BLaER1 treated with 17β-estradiol and CSF1 and Interleukin-3, amounts not matched to agents 10 nM and 100 nM (cell line): ENCODE measurements around the gene ARMC3.

Experiments used
- H3K27ac ChIP-seq, 11 experiments: shearing (Covaris generic); formaldehyde crosslinking; 2 replicates each; pipeline ENCODE4 v1.8.1; 2022
- H3K27me3 ChIP-seq, 11 experiments: shearing (Covaris generic); formaldehyde crosslinking; 2 replicates each; pipeline ENCODE4 v1.8.1; 2022
- H3K36me3 ChIP-seq, 11 experiments: shearing (Covaris generic); formaldehyde crosslinking; 2 replicates each; pipeline ENCODE4 v1.8.1; 2022
- H3K4me1 ChIP-seq, 10 experiments: shearing (Covaris generic); formaldehyde crosslinking; 2 replicates each; pipeline ENCODE4 v1.8.1; 2022
- H3K4me2 ChIP-seq, 11 experiments: shearing (Covaris generic); formaldehyde crosslinking; 2 replicates each; pipeline ENCODE4 v1.8.1; 2022
- H3K4me3 ChIP-seq, 10 experiments: shearing (Covaris generic); formaldehyde crosslinking; 2 replicates each; pipeline ENCODE4 v1.8.1; 2022
- H3K9ac ChIP-seq, 11 experiments: shearing (Covaris generic); formaldehyde crosslinking; 2 replicates each; pipeline ENCODE4 v1.8.1; 2022
- H3K9me3 ChIP-seq, 11 experiments: shearing (Covaris generic); formaldehyde crosslinking; replicated peaks in 1 of 11; 2 replicates each; pipeline ENCODE4 v1.8.1; 2022
- H4K20me1 ChIP-seq, 11 experiments: shearing (Covaris generic); formaldehyde crosslinking; 2 replicates each; pipeline ENCODE4 v1.8.1; 2022
- Cebpa-rat ChIP-seq, 11 experiments: shearing (Covaris generic); IDR thresholded peaks; 2 replicates each; pipeline ENCODE4 v1.8.1; 2022

Gene ARMC3, protein sequence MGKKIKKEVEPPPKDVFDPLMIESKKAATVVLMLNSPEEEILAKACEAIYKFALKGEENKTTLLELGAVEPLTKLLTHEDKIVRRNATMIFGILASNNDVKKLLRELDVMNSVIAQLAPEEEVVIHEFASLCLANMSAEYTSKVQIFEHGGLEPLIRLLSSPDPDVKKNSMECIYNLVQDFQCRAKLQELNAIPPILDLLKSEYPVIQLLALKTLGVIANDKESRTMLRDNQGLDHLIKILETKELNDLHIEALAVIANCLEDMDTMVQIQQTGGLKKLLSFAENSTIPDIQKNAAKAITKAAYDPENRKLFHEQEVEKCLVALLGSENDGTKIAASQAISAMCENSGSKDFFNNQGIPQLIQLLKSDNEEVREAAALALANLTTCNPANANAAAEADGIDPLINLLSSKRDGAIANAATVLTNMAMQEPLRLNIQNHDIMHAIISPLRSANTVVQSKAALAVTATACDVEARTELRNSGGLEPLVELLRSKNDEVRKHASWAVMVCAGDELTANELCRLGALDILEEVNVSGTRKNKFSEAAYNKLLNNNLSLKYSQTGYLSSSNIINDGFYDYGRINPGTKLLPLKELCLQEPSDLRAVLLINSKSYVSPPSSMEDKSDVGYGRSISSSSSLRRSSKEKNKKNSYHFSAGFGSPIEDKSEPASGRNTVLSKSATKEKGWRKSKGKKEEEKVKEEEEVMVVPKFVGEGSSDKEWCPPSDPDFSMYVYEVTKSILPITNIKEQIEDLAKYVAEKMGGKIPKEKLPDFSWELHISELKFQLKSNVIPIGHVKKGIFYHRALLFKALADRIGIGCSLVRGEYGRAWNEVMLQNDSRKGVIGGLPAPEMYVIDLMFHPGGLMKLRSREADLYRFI

DNA sequence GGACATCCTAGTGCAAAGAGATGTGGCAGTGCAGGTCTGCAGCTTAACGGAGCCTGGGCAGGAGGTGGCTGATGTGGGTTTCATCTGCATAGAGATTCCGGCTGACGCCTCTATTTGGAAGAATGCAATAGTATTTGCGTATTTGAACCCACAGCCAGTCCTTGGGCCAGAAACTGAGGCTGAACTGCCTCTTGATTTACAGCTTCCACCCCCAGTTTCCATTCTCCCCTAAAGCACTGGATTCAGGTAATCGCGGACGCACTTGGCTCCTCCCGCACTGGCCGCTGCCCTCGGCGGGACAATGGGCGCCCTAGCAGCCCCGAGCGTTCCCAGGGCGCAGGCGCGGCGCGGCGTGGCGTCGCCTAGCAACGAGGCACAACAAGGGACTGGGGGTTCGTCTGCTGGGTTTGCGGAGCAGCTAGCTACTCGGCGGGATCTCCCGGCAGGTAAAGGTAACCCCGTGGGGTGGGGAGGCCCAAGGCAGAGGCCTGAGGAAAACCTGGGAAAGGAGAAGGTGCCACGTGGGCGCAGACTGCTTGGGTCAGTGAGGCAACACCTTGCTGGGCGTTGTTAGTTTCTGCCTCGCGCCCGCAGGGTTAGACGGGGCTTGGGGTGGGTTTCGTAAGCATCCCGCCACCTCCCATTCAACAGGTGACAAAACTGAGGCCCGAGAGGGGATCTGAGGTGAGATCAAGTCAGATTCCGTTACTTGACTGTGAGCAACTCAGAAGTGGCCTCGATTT is at the start of gene ARMC3:
TSS of gene ARMC3 (plus strand) at position 393 of the 743 bp plus-strand sequence. CDS start 3,944 bp downstream, outside the sequence.
- Histone ChIP-seq H3K4me1 (peaks cover 19 to 22% (median 20%) of the 10 kb centered on the region in 10 experiments), H4K20me1 (no peaks in the 10 kb centered on the region), H3K36me3 (no peaks in the 10 kb centered on the region), H3K9ac (no peak within 1 kb of the TSS), H3K4me2 (no peak within 1 kb of the TSS), H3K27me3 (no peaks in the 10 kb centered on the region), H3K27ac (no peak within 1 kb of the TSS), H3K9me3 (peaks cover 7 to 22% (median 15%) of the 10 kb centered on the region in 11 experiments; a peak in 21 of 22 replicates), H3K4me3 (no peak within 1 kb of the TSS)
- no peak; a peak in 1 of 22 replicates for TF ChIP-seq Cebpa-rat (IDR thresholded peaks at IDR 0.05)

DNA sequence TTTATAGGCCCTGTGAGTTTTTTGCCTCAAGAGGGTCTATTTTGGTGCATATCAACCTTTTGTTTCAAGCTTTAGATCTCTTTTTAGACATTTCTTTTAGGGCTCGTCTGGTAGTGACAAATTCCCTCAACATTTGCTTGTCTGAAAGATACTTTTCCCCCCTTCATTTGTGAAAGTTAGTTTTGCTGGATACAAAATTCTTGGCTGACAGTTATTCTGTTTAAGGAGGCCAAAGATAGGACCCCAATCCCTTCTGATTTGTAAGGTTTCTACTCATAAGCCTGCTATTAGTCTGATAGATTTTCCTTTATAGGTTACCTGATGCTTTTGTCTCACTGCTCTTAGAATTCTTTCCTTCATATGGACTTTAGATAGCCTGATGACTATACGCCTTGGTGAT is 36.1 kb upstream of the ARMC3 start:
- H3K9ac ChIP-seq, result no peak overlapping the region
- H3K4me3 ChIP-seq, result no peak overlapping the region
- peaks cover 16 to 40% (median 33%) of the 10 kb centered on the region in 11 experiments for H3K9me3 ChIP-seq
- no peaks in the 10 kb centered on the region for H3K36me3 ChIP-seq
- no peak for TF ChIP-seq Cebpa-rat (IDR thresholded peaks at IDR 0.05)
- no peak overlapping the region for H3K4me2 ChIP-seq
- no peaks in the 10 kb centered on the region for H4K20me1 ChIP-seq
- H3K27ac ChIP-seq, result no peak overlapping the region
- H3K4me1 ChIP-seq, result peaks cover 0 to 12% (median 0%) of the 10 kb centered on the region in 10 experiments; a peak in 4 of 20 replicates
- no peaks in the 10 kb centered on the region for H3K27me3 ChIP-seq

DNA sequence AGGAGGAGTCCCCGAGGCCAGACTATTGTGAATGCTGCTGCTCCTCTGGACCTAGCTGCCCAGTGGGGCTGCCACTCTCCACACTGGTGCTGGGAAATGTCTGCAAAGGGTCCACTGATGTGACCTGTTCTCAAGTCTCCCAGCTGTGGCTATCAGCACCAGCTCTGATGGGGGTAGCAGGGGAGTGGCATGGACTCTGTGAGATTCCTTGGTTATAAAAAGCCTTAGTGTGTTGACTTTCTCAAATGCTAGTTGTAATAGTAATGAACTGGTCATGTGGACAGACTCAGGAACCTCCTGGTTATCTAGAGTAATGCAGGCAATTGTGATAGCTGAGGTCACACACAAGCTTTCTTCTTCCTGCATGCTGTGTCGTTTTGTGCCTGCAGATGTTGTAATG is 34.1 kb upstream of the ARMC3 start:
- no peak overlapping the region for H3K4me3 ChIP-seq
- H3K36me3 ChIP-seq, result no peaks in the 10 kb centered on the region
- no peak overlapping the region for H3K9ac ChIP-seq

DNA sequence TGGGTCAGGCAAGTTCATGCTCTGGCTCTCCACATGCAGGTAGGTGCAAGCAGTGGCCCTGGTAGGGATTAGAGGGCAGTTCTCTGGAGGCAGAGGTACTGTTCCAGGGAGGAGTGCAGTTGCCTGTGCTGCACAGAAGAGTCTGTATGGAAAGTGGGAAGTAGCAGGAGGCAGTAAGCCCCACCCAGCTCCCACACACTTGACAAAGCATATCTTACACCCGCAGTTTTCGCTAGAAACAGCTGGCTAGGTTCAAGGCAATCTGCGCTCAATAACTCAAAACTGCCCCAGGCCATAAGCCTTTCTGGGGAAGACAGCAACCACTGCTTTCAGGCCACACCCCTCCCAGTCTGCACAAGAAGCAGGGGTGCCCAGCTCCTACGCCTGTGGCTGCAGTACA is 33.1 kb upstream of the ARMC3 start:
- no peaks in the 10 kb centered on the region for H3K36me3 ChIP-seq
- no peak overlapping the region for H3K27ac ChIP-seq
- peak overlapping the region in 2 of 11 experiments; percentile 8 to 35; a peak in 2 of 22 replicates for H3K4me2 ChIP-seq
- no peak for TF ChIP-seq Cebpa-rat (IDR thresholded peaks at IDR 0.05)
- H4K20me1 ChIP-seq, result no peaks in the 10 kb centered on the region
- H3K9ac ChIP-seq, result no peak overlapping the region
- H3K9me3 ChIP-seq, result peaks cover 11 to 29% (median 23%) of the 10 kb centered on the region in 11 experiments
- H3K4me1 ChIP-seq, result peaks cover 0 to 12% (median 0%) of the 10 kb centered on the region in 10 experiments; a peak in 4 of 20 replicates
- H3K27me3 ChIP-seq, result no peaks in the 10 kb centered on the region
- H3K4me3 ChIP-seq, result no peak overlapping the region

More for the DNA sequence above, 34.1 kb upstream of the ARMC3 start:
- H4K20me1 ChIP-seq, result no peaks in the 10 kb centered on the region
- peaks cover 0 to 12% (median 0%) of the 10 kb centered on the region in 10 experiments; a peak in 4 of 20 replicates for H3K4me1 ChIP-seq
- H3K9me3 ChIP-seq, result peaks cover 11 to 29% (median 24%) of the 10 kb centered on the region in 11 experiments
- TF ChIP-seq Cebpa-rat (IDR thresholded peaks at IDR 0.05), result no peak
- H3K4me2 ChIP-seq, result no peak overlapping the region
- H3K27ac ChIP-seq, result no peak overlapping the region
- no peaks in the 10 kb centered on the region for H3K27me3 ChIP-seq

DNA sequence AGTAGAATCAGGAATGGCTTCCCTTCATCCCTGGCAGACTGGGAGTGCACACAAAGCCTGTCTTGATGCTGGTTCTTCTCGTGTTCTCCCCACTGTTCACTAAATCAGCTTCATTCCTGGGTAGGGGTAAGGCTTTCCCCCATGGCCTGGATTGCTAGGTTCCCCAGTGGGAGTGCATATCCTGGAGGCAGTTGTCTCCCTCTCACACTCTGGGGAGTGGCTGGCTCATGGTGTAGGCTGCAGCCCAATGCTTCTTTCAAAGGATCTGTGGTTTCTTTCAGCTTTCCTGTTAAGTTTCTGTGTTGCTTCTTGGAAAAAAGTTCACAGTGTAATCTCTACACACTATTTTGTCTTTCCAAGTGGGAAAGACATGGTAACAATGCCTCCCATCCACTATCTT is 32.6 kb upstream of the ARMC3 start:
- no peak overlapping the region for H3K4me3 ChIP-seq
- no peak for TF ChIP-seq Cebpa-rat (IDR thresholded peaks at IDR 0.05)
- H3K36me3 ChIP-seq, result no peaks in the 10 kb centered on the region
- no peak overlapping the region for H3K27ac ChIP-seq
- H4K20me1 ChIP-seq, result no peaks in the 10 kb centered on the region
- no peaks in the 10 kb centered on the region for H3K27me3 ChIP-seq
- H3K9ac ChIP-seq, result no peak overlapping the region
- peaks cover 0 to 12% (median 0%) of the 10 kb centered on the region in 10 experiments; a peak in 4 of 20 replicates for H3K4me1 ChIP-seq
- peak overlapping the region in 1 of 11 experiments; percentile 35; a peak in 2 of 22 replicates for H3K4me2 ChIP-seq
- peaks cover 11 to 29% (median 23%) of the 10 kb centered on the region in 11 experiments for H3K9me3 ChIP-seq

DNA sequence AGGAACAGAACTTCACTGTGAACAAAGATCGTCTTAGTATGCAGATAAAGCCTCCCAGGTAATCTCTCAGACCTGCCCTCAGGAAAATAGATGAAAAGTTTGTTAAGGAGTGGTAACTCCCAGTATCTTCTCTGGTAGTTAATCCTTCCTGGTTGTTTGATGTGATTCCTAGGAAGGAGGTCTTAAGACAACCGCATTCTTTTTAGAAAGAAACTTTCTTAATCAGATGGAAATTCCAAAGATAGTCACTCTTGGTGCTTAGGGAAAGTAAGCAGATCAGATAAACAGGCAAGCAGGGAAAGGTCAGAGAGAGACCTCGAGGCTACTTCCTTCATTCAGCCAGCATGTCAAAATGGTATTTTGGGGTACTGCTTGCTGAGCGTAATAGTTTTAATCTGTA is 30.5 kb upstream of the ARMC3 start:
- Histone ChIP-seq H4K20me1 (no peaks in the 10 kb centered on the region), H3K4me1 (peaks cover 0 to 12% (median 0%) of the 10 kb centered on the region in 10 experiments; a peak in 4 of 20 replicates), H3K27me3 (no peaks in the 10 kb centered on the region), H3K9me3 (peaks cover 9 to 21% (median 16%) of the 10 kb centered on the region in 11 experiments; a peak in 21 of 22 replicates), H3K9ac (no peak overlapping the region), H3K27ac (no peak overlapping the region), H3K36me3 (no peaks in the 10 kb centered on the region), H3K4me3 (no peak overlapping the region), H3K4me2 (no peak overlapping the region)
- TF ChIP-seq Cebpa-rat (IDR thresholded peaks at IDR 0.05), result no peak

DNA sequence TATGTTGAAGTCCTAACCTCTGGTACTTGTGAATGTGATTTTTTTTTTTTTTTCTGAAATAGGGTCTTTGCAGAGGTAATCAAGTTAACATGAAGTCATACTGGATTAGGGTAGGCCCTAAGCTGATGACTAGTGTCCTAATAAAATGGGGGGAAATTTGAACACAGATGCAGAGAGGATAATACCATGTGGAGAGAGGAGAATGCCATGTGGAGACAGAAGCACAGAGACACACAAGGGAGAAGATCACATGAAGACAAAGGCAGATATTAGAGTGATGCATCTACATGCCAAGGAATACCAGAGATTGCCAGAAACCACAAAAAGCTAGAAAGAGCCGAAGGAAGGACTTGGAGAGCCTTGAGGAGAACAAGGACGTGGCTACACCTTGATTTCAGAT is 28.5 kb upstream of the ARMC3 start:
- Histone ChIP-seq H3K36me3 (no peaks in the 10 kb centered on the region), H3K4me3 (no peak overlapping the region), H3K9ac (no peak overlapping the region), H3K27me3 (no peaks in the 10 kb centered on the region), H3K9me3 (peaks cover 8 to 23% (median 16%) of the 10 kb centered on the region in 11 experiments; a peak in 19 of 22 replicates), H4K20me1 (no peaks in the 10 kb centered on the region), H3K4me2 (no peak overlapping the region), H3K4me1 (peaks cover 0 to 12% (median 0%) of the 10 kb centered on the region in 10 experiments; a peak in 4 of 20 replicates), H3K27ac (no peak overlapping the region)
- TF ChIP-seq Cebpa-rat (IDR thresholded peaks at IDR 0.05), result no peak

DNA sequence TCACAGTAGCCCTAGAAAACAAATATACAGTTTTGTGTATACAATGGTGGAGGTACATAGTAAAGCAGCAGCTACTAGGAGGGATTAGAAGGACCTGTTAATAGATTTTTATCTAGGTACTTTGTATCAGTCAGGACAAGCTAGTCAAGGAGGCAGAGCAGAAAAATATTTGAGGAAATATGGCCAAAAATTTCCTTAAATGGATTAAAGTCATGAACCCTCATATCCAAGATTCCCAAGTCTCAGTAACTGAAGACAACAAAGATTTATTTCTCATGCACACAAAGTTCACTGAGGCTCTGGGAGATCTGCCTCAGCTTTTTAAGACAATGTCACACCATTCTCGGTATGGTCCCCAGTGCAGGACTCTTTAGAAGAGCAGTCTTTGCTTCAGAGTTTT is 28.1 kb upstream of the ARMC3 start:
- no peaks in the 10 kb centered on the region for H4K20me1 ChIP-seq
- H3K4me2 ChIP-seq, result no peak overlapping the region
- H3K9me3 ChIP-seq, result peaks cover 8 to 23% (median 16%) of the 10 kb centered on the region in 11 experiments; a peak in 19 of 22 replicates
- no peak overlapping the region for H3K4me3 ChIP-seq
- TF ChIP-seq Cebpa-rat (IDR thresholded peaks at IDR 0.05), result no peak
- H3K4me1 ChIP-seq, result peaks cover 0 to 8% (median 0%) of the 10 kb centered on the region in 10 experiments; a peak in 4 of 20 replicates
- H3K9ac ChIP-seq, result no peak overlapping the region
- no peaks in the 10 kb centered on the region for H3K36me3 ChIP-seq
- no peak overlapping the region for H3K27ac ChIP-seq
- H3K27me3 ChIP-seq, result no peaks in the 10 kb centered on the region
